HG02973 (cell line): ENCODE results near the gene MAP2.
A peak's percentile ranks its signal among the peaks of the same experiment; 100 is the strongest.
"Not testable (repeated sequence)": the region's sequence is repeated elsewhere in the genome, so short reads cannot be mapped to it uniquely, and the experiment has no call there.

Experiments used
- ATAC-seq: cut with Tn5 transposase; IDR thresholded peaks from one replicate; pipeline ENCODE4 v1.9.1; 2021; ENCODE audit warnings: moderate library complexity; ENCODE audit not compliant: unreplicated experiment

The MAP2 gene

GRCh38 chr2:209473930-209474419, 50.1 kb downstream of the MAP2 start:
- ATAC-seq, result no peak

GRCh38 chr2:209474960-209475359, 51.1 kb downstream of the MAP2 start:
- no peak for ATAC-seq

- no peak for ATAC-seq
Observed at GRCh38 chr2:209476367-209477208, 52.7 kb downstream of the MAP2 start.

- not testable (repeated sequence) for ATAC-seq
Observed at GRCh38 chr2:209492296-209492695, 68.4 kb downstream of the MAP2 start.

- not testable (repeated sequence) for ATAC-seq
Observed at GRCh38 chr2:209495068-209495620, 71.3 kb downstream of the MAP2 start.

- ATAC-seq, result no peak
Observed at GRCh38 chr2:209495855-209496585, 72.2 kb downstream of the MAP2 start.

GRCh38 chr2:209496586-209496982, 72.7 kb downstream of the MAP2 start:
- no peak for ATAC-seq

- no peak for ATAC-seq
Observed at GRCh38 chr2:209498614-209499013, 74.8 kb downstream of the MAP2 start.

GRCh38 chr2:209499069-209499468, 75.2 kb downstream of the MAP2 start:
- ATAC-seq, result no peak

- no peak for ATAC-seq
Observed at GRCh38 chr2:209501579-209501978, 77.7 kb downstream of the MAP2 start.

- ATAC-seq, result peak; percentile 71
Observed at GRCh38 chr2:209505410-209505809, 81.6 kb downstream of the MAP2 start.

GRCh38 chr2:209508255-209508654, 84.4 kb downstream of the MAP2 start:
- no peak for ATAC-seq

GRCh38 chr2:209511637-209512036, 87.8 kb downstream of the MAP2 start:
- ATAC-seq, result no peak

- ATAC-seq, result no peak
Observed at GRCh38 chr2:209512971-209513370, 89.1 kb downstream of the MAP2 start.

GRCh38 chr2:209517436-209517835, 93.6 kb downstream of the MAP2 start:
- no peak for ATAC-seq

GRCh38 chr2:209519271-209519670, 95.4 kb downstream of the MAP2 start:
- no peak for ATAC-seq

GRCh38 chr2:209519906-209520305, 96.1 kb downstream of the MAP2 start:
- no peak for ATAC-seq

- no peak for ATAC-seq
Observed at GRCh38 chr2:209523041-209523740, 99.3 kb downstream of the MAP2 start.

GRCh38 chr2:209523867-209524266, 100.0 kb downstream of the MAP2 start:
- ATAC-seq, result peak; percentile 55

- no peak for ATAC-seq
Observed at GRCh38 chr2:209525331-209525730, 101.5 kb downstream of the MAP2 start.

GRCh38 chr2:209525834-209526281, 102.0 kb downstream of the MAP2 start:
- peak; percentile 36 for ATAC-seq
